Tibial nerve (tissue), 3 donors: ENCODE results near the gene NQO1.

Experiments used
- POLR2A ChIP-seq, 2 donors: fragments of 450-650 bp; IDR thresholded peaks; one replicate each; pipeline ENCODE4 v1.6.1; 2017; ENCODE audit warnings: antibody characterized with exemption in 2 of 2, mild to moderate bottlenecking in 2 of 2, moderate library complexity in 2 of 2
- TF ChIP-seq, protein P1 (sequence below), 5 experiments: fragments of 200-600 bp in 3 of 5; fragments of 450-650 bp in 2 of 5; sonication (generic) in 3 of 5; IDR thresholded peaks; one replicate each; pipeline ENCODE4 v1.5.1; 2016 to 2019; ENCODE audit warnings: antibody characterized with exemption in 5 of 5, mild to moderate bottlenecking in 3 of 5, moderate library complexity in 2 of 5

DNA sequence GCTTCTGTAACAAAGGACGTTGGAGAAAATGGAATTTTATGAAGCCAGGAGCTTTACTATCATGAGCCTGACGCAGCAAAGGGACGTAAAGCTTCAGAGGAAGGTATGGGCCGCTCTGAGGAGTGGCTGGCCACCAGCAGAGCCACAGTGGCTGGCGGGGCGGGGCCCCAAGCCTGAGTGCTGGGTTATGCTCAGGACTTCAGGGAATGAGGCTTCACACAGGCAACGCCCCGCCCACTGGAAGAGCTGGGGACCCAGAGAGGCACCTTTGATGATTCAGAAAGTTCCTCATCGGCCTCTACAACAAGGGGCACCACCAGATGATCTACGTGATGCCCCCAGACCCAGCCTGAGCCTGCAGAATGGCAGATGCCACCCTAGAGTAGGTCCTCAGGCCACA lies 19.6 kb upstream of the NQO1 start:
- TF ChIP-seq, protein P1, sequence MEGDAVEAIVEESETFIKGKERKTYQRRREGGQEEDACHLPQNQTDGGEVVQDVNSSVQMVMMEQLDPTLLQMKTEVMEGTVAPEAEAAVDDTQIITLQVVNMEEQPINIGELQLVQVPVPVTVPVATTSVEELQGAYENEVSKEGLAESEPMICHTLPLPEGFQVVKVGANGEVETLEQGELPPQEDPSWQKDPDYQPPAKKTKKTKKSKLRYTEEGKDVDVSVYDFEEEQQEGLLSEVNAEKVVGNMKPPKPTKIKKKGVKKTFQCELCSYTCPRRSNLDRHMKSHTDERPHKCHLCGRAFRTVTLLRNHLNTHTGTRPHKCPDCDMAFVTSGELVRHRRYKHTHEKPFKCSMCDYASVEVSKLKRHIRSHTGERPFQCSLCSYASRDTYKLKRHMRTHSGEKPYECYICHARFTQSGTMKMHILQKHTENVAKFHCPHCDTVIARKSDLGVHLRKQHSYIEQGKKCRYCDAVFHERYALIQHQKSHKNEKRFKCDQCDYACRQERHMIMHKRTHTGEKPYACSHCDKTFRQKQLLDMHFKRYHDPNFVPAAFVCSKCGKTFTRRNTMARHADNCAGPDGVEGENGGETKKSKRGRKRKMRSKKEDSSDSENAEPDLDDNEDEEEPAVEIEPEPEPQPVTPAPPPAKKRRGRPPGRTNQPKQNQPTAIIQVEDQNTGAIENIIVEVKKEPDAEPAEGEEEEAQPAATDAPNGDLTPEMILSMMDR (IDR thresholded peaks at IDR 0.05) = no peak
- TF ChIP-seq POLR2A (IDR thresholded peaks at IDR 0.05) = no peak
